ENCODE data around the gene AAK1. TPM values are rescaled to one million over a fixed set of nuclear protein-coding genes. Genes with fewer than 3 reads are reported as not detected.
"Not testable (repeated sequence)": the region's sequence is repeated elsewhere in the genome, so short reads cannot be mapped to it uniquely, and the experiment has no call there.

The AAK1 gene
- total and polyA plus RNA-seq, 12 donors, result 26.2 to 106 (median 68.5) TPM

- DNase-seq, result no peak
- H3K27me3 ChIP-seq, result no peaks in the 10 kb centered on the region
- intact Hi-C loops (cut with DNase I), result no loop called here
- no peaks in the 10 kb centered on the region for H3K4me1 ChIP-seq (replicated peaks in 1 of 2)
- no peaks in the 10 kb centered on the region for H3K36me3 ChIP-seq (replicated peaks in 1 of 2)
- TF ChIP-seq CTCF (IDR thresholded peaks at IDR 0.05), result no peak
- no peak for TF ChIP-seq POLR2A (IDR thresholded peaks at IDR 0.05)
- H3K27ac ChIP-seq, result no peak overlapping the region
- H3K9me3 ChIP-seq (replicated peaks in 1 of 3), result no peaks in the 10 kb centered on the region
- WGBS, 4 donors, result 97 to 100% (median 99%) methylated on average over 1 of the region's 1 CpG
- no peak overlapping the region for H3K4me3 ChIP-seq
These were observed 32.6 kb upstream of the AAK1 start for GRCh38 chr2:69676146-69676545.

DNA sequence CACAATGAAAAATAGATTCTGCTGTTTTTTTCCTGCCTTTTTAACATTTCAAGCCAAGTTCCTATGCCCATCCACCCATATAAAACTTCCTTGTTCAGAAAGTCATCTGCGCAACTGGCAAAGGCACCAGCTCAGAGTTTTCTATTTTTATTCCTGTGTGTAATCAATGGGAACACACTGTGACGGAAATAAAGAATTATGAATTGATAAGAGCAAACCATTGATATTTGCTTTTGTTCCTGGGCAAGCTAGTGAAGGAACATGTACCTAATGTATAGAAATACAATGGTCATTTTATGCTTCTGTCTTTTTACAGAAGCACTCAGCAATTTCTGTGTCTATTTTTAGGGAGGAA lies 30.8 kb upstream of the AAK1 start:
- H3K4me3 ChIP-seq, result no peak overlapping the region

DNA sequence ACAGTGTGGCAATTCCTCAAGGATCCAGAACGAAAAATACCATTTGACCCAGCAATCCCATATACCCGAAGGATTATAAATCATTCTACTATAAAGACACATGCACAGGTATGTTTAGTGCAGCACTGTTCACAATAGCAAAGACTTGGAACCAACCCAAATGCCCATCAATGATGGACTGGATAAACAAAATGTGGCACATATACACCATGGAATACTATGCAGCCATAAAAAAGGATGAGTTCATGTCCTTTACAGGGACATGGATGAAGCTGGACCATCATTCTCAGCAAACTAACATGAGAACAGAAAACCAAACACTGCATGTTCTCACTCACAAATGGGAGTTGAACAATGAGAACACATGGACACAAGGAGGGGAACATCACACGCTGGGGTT lies 29.6 kb upstream of the AAK1 start:
- DNase-seq; H3K4me1 ChIP-seq (replicated peaks in 1 of 2); H3K27me3 ChIP-seq; H3K27ac ChIP-seq; H3K4me3 ChIP-seq; intact Hi-C loops (cut with DNase I); H3K9me3 ChIP-seq (replicated peaks in 1 of 3); H3K36me3 ChIP-seq (replicated peaks in 1 of 2): not testable (repeated sequence)
- WGBS, 4 donors, result 88 to 97% (median 96%) methylated on average over 3 of the region's 3 CpGs

More for the DNA sequence above, 30.8 kb upstream of the AAK1 start:
- Histone ChIP-seq H3K4me1 (replicated peaks in 1 of 2) (no peaks in the 10 kb centered on the region), H3K9me3 (replicated peaks in 1 of 3) (no peaks in the 10 kb centered on the region), H3K36me3 (replicated peaks in 1 of 2) (no peaks in the 10 kb centered on the region), H3K27me3 (no peaks in the 10 kb centered on the region), H3K27ac (peak overlapping the region in 2 of 5 donors; percentile 1 to 76)
- intact Hi-C loops (cut with DNase I), result no loop called here
- TF ChIP-seq POLR2A (IDR thresholded peaks at IDR 0.05) (no peak), CTCF (IDR thresholded peaks at IDR 0.05) (no peak)
- DNase-seq, result peak in 1 of 7 donors; percentile 21
- WGBS, 4 donors, result 58 to 64% (median 60%) methylated on average over 2 of the region's 2 CpGs

DNA sequence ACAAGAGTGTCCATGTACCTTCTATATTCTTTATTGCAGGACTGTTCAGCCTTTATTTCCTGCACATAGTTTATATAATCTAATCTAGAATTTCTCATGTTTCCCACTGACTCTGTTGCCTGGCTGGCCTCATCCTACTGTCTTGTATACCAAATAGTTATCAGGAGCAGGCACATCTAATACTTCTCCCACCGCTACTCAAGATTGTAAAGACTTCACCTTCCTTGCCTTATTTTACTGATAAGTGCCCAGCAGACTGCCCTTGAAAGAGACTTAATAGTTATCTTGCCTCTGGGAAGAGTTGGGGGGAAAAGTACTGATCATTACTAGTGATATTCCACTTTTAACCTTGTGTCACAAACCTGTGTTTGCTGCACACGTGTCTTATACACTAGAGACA lies 26.1 kb upstream of the AAK1 start:
- no peak for DNase-seq
- no peaks in the 10 kb centered on the region for H3K9me3 ChIP-seq (replicated peaks in 1 of 3)
- no peaks in the 10 kb centered on the region for H3K36me3 ChIP-seq (replicated peaks in 1 of 2)
- H3K4me1 ChIP-seq (replicated peaks in 1 of 2), result peaks cover 0 to 8% of the 10 kb centered on the region in 2 donors
- no peak overlapping the region for H3K27ac ChIP-seq
- intact Hi-C loops (cut with DNase I), result no loop called here
- no peaks in the 10 kb centered on the region for H3K27me3 ChIP-seq
- TF ChIP-seq POLR2A (IDR thresholded peaks at IDR 0.05) (no peak), CTCF (IDR thresholded peaks at IDR 0.05) (no peak)
- whole genome bisulfite sequencing, 4 donors, result 81 to 88% (median 87%) methylated on average over 2 of the region's 2 CpGs
- no peak overlapping the region for H3K4me3 ChIP-seq

GRCh38 chr2:69668598-69668997 lies 25.1 kb upstream of the AAK1 start:
- WGBS, 4 donors, result 87 to 96% (median 89%) methylated on average over 5 of the region's 5 CpGs
- no peak overlapping the region for H3K4me3 ChIP-seq
- intact Hi-C loops (cut with DNase I), result no loop called here
- H3K9me3 ChIP-seq (replicated peaks in 1 of 3), result no peaks in the 10 kb centered on the region
- no peak overlapping the region for H3K27ac ChIP-seq
- TF ChIP-seq POLR2A (IDR thresholded peaks at IDR 0.05), result no peak
- TF ChIP-seq CTCF (IDR thresholded peaks at IDR 0.05), result no peak
- no peak for DNase-seq
- H3K27me3 ChIP-seq, result no peaks in the 10 kb centered on the region
- H3K4me1 ChIP-seq (replicated peaks in 1 of 2), result peaks cover 0 to 8% of the 10 kb centered on the region in 2 donors
- no peaks in the 10 kb centered on the region for H3K36me3 ChIP-seq (replicated peaks in 1 of 2)

Data from adrenal gland (tissue), 12 donors.